Activated T-helper 17 cell treated with anti-CD3 and anti-CD28 coated beads, Interleukin-2, amount 50 U/mL, for 72 hours (primary cell): ENCODE measurements around the gene PYCR2. TPM values are rescaled to one million over a fixed set of nuclear protein-coding genes. Genes with fewer than 3 reads are reported as not detected.
"Not testable (repeated sequence)": the region's sequence is repeated elsewhere in the genome, so short reads cannot be mapped to it uniquely, and the experiment has no call there.

Experiments used
- ATAC-seq: fragments of 150-1000 bp; cut with Tn5 transposase; replicated peaks from 2 replicates; pipeline ENCODE4 v1.10.0; 2021; ENCODE audit warnings: mild to moderate bottlenecking, moderate library complexity
- H3K27ac Mint-ChIP-seq: one replicate; pipeline ENCODE4 v1.8.0; 2022; ENCODE audit warnings: mixed read lengths
- H3K27me3 Mint-ChIP-seq: one replicate; pipeline ENCODE4 v1.8.0; 2022; ENCODE audit warnings: mixed read lengths
- H3K36me3 Mint-ChIP-seq: one replicate; pipeline ENCODE4 v1.8.0; 2022; ENCODE audit warnings: low read depth, mild to moderate bottlenecking, mixed read lengths
- H3K4me1 Mint-ChIP-seq: one replicate; pipeline ENCODE4 v1.8.0; 2022; ENCODE audit warnings: mixed read lengths
- H3K4me3 Mint-ChIP-seq: one replicate; pipeline ENCODE4 v1.8.0; 2022; ENCODE audit warnings: mild to moderate bottlenecking, mixed read lengths
- H3K9me3 Mint-ChIP-seq: one replicate; pipeline ENCODE4 v1.8.0; 2022; ENCODE audit warnings: mixed read lengths
- total RNA-seq, 2 donors: library from RNA; stranded (reverse); gene quantifications; one replicate each; pipeline ENCODE4 v1.2.3, GENCODE V29; 2022

Gene PYCR2
- total RNA-seq, 2 donors from 2014 or later: 63.2 to 105 TPM

DNA sequence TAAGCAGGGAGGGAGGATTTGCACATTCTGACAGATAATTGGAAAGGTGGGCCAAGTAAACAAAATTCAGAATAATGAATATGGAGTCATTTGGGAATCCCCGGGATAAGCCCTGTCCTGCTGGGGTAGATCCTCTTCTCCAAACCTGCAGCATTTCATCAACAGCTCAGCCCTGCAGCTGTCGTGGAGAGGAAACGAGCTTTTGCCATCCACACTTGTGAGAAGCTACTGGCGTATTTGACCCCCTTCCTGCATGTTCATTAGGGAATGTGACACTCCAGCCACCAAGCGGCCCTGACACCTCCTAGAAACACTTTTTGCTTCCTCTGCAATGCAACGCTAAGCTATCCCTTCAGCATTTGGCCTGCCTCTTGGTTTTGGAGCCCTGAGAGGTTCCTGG lies 25.0 kb upstream of the PYCR2 start:
- ATAC-seq: no peak
- no peak overlapping the region for H3K4me3 Mint-ChIP-seq
- H3K36me3 Mint-ChIP-seq: no peaks in the 10 kb centered on the region
- H3K4me1 Mint-ChIP-seq: no peaks in the 10 kb centered on the region
- H3K27me3 Mint-ChIP-seq: peaks cover 18% of the 10 kb centered on the region
- no peak overlapping the region for H3K27ac Mint-ChIP-seq
- no peaks in the 10 kb centered on the region for H3K9me3 Mint-ChIP-seq

DNA sequence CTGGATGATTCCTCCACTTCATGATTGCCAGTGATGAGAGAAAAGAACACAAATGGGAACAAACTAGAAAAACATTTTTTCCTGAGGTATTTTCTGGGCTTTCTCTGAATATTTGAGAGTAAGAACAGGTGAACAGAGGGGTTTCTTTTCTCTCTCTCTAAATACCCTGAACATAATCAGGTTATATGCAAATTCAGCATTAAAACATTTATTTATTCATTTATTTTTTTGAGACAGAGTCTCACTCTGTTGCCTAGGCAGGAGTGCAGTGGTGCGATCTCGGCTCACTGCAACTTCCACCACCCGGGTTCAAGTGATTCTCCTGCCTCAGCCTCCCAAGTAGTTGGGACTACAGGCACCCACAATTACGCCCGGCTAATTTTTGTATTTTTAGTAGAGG lies 22.8 kb upstream of the PYCR2 start:
- no peak overlapping the region for H3K27ac Mint-ChIP-seq
- H3K4me1 Mint-ChIP-seq: no peaks in the 10 kb centered on the region
- no peak overlapping the region for H3K4me3 Mint-ChIP-seq
- peaks cover 18% of the 10 kb centered on the region for H3K27me3 Mint-ChIP-seq
- H3K9me3 Mint-ChIP-seq: no peaks in the 10 kb centered on the region
- H3K36me3 Mint-ChIP-seq: no peaks in the 10 kb centered on the region
- ATAC-seq: no peak

DNA sequence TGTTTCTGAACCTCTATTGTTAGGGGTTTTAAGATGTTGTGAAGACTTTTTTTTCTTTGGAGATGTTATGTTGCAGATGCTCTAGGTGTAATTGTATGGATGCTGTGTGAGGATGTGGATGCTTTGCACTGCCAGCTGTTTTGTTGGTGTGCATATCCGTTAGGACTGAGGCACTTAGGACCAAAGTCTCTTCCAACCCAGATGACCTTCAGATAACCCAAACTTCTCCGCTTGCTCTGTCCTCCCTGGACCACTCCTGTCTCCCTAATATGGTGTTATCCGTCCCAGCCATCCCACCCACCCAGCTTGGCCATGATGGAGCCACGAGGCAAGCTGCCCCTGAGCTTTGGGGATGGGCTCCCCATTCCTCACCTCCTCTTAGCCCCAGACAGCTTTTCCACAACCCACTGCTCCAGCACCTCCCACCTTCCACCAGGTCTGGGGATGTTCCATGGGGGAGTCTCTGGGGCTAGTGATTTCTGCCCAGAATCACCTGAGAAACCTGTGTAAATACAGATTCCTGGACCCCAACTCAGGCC lies 22.1 kb upstream of the PYCR2 start:
- no peak overlapping the region for H3K27ac Mint-ChIP-seq

DNA sequence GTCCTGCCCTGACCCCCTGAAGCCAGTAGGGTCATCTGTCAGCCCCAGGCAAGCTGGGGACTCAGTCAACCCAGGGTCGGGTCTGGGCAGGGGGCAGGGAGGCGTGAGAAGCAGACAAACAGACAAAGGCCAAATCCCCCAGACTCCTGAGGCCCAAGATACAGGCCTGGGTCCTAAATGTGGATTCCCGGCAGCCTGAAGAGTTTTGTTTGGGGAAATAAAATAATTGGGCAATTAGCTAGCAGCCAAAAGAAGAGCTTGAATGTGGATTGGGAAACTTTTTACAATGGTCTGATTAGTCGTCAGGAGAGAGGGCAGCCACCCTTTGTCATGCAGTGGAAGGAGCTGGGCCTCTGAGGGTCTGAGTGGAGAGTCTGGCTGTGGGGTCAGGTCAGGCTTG lies 21.5 kb upstream of the PYCR2 start:
- Mint-ChIP-seq H3K9me3 (no peaks in the 10 kb centered on the region), H3K36me3 (no peaks in the 10 kb centered on the region), H3K27me3 (peaks cover 11% of the 10 kb centered on the region), H3K4me1 (no peaks in the 10 kb centered on the region), H3K27ac (peak overlapping the region; percentile 48), H3K4me3 (no peak overlapping the region)
- ATAC-seq: no peak

More for the DNA sequence above, 22.1 kb upstream of the PYCR2 start:
- Mint-ChIP-seq H3K9me3 (no peaks in the 10 kb centered on the region), H3K4me1 (no peaks in the 10 kb centered on the region), H3K27me3 (peaks cover 16% of the 10 kb centered on the region), H3K36me3 (no peaks in the 10 kb centered on the region), H3K4me3 (no peak overlapping the region)
- no peak for ATAC-seq

DNA sequence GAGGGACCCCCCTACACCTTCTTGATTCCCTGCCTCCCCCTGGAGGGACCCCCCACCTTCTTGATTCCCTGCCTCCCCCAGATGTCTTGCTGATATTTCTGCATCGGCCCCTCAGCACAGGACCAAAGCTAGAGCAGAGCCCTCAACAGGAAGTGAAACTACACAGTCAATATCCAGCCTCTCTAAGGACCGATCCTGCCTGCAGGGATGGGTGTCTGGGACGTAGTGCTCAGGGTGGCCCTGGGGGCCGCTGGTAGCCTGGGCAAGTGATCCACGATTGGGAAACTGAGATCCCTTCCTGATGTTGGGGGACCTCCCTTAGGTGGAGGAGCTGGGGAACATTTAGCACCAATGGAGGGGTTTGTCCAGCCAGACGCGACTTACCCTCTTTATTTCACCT lies 20.9 kb upstream of the PYCR2 start:
- no peaks in the 10 kb centered on the region for H3K4me1 Mint-ChIP-seq
- H3K36me3 Mint-ChIP-seq: no peaks in the 10 kb centered on the region
- H3K27me3 Mint-ChIP-seq: peaks cover 14% of the 10 kb centered on the region
- peak overlapping the region; percentile 48 for H3K27ac Mint-ChIP-seq
- H3K9me3 Mint-ChIP-seq: no peaks in the 10 kb centered on the region
- ATAC-seq: peak; percentile 66
- peak overlapping the region; percentile 12 for H3K4me3 Mint-ChIP-seq

DNA sequence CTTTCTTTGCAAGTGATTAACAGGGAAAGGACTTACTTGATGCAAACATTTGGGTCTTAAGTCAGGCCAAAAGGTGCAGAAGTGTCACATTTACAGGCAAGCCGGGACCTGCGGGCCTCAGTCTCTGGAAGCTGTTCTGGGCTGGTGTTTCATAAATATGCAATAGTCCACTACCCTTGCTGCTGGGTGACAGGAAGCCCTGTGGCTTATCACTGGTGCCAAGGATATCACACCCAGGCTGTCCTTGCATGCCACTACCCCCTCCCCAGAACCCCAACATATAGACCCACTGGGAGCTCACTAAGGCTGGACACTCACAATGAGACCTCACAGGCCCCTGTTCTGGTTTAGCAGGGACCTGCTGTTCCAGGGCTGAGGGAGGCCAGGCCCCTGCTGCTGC lies 20.3 kb upstream of the PYCR2 start:
- Mint-ChIP-seq H3K27ac (peak overlapping the region; percentile 48), H3K27me3 (peaks cover 14% of the 10 kb centered on the region), H3K36me3 (no peaks in the 10 kb centered on the region), H3K9me3 (no peaks in the 10 kb centered on the region), H3K4me1 (no peaks in the 10 kb centered on the region), H3K4me3 (peak overlapping the region; percentile 12)
- ATAC-seq: no peak

DNA sequence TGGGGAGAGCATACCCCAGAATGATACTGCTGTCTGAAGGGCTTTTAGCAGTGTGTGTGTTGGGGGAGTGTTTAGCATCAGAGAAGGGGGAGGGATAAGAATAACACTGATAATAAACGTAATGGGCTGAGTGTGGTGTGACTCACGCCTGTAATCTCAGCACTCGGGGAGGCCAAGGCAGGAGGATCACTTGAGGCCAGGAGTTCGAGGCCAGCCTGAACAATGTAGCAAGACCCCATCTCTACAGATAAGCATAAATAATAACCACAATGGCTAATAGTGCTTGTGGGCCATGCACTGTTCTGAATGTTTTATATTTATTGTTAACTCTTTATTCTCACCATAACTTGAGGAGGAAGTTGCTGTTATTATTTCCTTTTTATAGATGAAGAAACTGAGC lies 19.5 kb upstream of the PYCR2 start:
- H3K27me3 Mint-ChIP-seq: peaks cover 11% of the 10 kb centered on the region
- no peaks in the 10 kb centered on the region for H3K9me3 Mint-ChIP-seq
- H3K36me3 Mint-ChIP-seq: no peaks in the 10 kb centered on the region
- no peak for ATAC-seq
- H3K27ac Mint-ChIP-seq: no peak overlapping the region
- no peaks in the 10 kb centered on the region for H3K4me1 Mint-ChIP-seq
- H3K4me3 Mint-ChIP-seq: no peak overlapping the region

DNA sequence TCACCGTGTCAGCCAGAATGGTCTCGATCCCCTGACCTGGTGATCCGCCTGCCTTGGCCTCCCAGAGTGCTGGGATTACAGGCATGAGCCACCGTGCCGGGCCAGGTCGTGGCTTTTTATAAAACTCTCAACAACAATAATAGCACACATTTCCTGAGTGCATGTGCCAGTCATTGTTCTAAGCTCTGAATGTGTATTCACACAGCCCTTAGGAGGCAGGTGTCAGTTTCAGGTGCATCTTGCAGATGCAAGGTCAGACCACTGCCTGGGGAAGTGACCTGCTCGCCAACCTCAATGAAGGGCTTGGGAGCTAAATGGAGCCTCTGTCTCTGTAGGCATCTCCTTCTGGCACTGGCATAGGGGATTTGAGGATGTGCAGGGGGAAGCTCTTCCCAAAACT lies 18.5 kb upstream of the PYCR2 start:
- Mint-ChIP-seq H3K4me1 (no peaks in the 10 kb centered on the region), H3K27ac (no peak overlapping the region), H3K4me3 (no peak overlapping the region), H3K27me3 (peaks cover 7% of the 10 kb centered on the region), H3K9me3 (no peaks in the 10 kb centered on the region), H3K36me3 (no peaks in the 10 kb centered on the region)
- ATAC-seq: no peak

DNA sequence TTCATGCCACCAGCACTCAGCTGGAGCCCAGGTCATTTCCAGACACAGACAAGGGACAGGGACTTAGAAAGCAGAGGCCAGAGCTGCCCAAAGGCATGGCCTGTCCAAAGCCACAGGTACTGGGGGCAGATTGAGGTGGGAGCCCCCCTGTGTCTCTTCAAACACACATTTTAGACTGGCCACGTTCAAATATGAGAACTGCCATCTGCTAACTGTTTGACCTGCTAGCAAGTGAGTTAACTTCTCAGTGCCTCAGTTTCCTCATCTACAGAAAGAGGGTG lies 17.8 kb upstream of the PYCR2 start:
- ATAC-seq: no peak
- H3K4me1 Mint-ChIP-seq: no peaks in the 10 kb centered on the region
- H3K36me3 Mint-ChIP-seq: no peaks in the 10 kb centered on the region
- no peaks in the 10 kb centered on the region for H3K9me3 Mint-ChIP-seq
- no peak overlapping the region for H3K4me3 Mint-ChIP-seq
- peaks cover 4% of the 10 kb centered on the region for H3K27me3 Mint-ChIP-seq
- H3K27ac Mint-ChIP-seq: no peak overlapping the region

DNA sequence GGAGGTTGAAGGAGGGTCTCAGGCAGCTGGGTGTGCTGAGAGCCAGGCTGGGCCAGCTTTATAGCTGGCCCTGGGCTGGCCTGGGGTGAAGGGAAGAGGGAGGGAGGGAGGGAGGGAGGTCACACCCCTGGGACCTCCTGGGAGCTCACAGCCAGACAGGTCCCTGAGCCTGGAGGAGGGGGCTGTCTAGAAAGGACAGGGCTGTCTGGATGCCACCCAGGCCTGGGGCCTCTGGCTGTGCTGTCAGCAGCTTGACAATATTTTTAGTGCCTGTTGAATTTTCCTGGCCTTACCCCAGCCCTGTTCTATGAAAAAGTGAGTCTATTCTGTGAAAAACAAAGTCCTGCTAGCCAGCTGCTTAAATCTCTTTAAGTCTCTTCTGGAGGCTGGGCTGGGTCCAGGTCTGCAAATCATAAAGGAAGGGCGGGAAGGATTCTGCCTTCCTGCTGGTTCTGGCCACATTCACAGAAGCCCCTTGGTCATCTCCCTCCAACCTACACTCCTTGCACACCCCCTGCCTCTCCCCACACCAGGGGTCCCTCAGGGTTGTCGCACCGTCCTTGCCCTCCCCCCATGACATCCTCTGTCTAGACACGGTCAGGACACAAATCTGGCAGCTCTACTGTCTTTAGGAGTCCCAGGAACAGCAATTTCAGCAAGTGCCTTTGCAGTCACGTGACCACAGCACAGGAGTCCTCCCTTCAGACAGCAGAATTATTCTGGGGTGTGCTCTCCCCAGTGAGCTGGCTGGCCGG lies 17.3 kb upstream of the PYCR2 start, which contains the start of gene LEFTY2:
LEFTY2 (minus strand) TSS at position 34 of the 755 bp plus-strand sequence. CDS start 80 bp downstream, outside the sequence.
- no peaks in the 10 kb centered on the region for H3K9me3 Mint-ChIP-seq
- peaks cover 4% of the 10 kb centered on the region for H3K27me3 Mint-ChIP-seq
- H3K36me3 Mint-ChIP-seq: no peaks in the 10 kb centered on the region
- H3K4me1 Mint-ChIP-seq: no peaks in the 10 kb centered on the region
- no peak within 1 kb of the TSS for H3K27ac Mint-ChIP-seq
- no peak within 1 kb of the TSS for H3K4me3 Mint-ChIP-seq
- no peak for ATAC-seq

DNA sequence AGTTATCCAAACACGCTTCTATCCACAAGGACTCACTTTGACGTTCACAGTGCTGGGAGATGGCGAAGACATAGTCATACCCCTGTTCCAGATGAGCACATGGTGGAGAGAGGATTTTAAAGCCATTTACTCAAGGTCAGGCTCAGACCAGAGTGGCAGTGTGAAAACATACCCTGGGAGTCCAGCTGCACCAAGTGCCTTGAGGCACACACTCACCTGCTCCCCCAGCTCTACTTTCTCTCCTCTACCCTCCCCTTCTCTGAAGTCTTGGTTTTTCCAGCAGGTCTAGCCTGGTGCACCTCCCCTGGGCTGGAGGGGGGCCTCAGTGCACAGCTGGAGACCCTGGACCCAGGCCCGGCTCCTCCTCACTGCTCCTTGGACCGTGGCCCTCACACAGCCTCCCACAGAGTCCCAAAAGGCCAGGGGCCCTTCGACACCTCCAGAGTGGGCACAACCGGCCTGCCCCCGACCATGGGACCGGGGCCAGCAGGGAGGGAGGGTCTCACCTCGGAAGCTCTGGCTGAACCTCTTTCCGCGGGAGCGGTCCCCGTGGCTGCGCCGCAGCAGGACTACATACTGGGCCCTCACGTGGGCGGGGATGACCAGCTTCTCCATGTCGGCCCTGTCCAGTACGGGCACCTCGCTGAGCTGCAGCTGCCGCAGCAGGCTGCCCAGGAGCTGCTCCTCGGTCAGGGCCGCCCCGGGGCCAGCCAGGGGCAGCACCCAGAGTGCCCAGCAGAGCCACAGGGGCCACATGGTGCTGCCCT lies 16.5 kb upstream of the PYCR2 start:
- H3K27me3 Mint-ChIP-seq: peaks cover 4% of the 10 kb centered on the region
- no peak overlapping the region for H3K4me3 Mint-ChIP-seq
- H3K27ac Mint-ChIP-seq: no peak overlapping the region
- H3K4me1 Mint-ChIP-seq: no peaks in the 10 kb centered on the region
- H3K9me3 Mint-ChIP-seq: no peaks in the 10 kb centered on the region
- no peak for ATAC-seq
- H3K36me3 Mint-ChIP-seq: no peaks in the 10 kb centered on the region

DNA sequence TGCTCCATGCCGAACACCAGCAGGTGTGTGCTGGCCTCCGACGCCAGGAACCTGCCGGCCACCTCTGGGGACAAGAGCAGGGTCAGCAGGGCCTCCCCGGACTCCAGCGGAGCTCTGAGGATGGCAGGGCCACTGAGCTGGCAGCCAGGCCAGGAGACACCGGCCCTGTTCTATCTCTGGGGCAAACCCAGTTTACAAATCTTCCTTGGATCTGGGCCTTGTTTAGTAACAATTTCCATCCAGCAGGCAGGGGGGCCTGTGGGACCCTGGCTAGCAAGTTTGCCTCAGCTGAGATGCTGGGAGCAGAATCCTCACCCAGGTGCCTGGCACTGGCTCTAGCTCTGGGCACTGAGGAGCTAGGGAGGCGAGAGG lies 15.9 kb upstream of the PYCR2 start:
- not testable (repeated sequence) for H3K36me3 Mint-ChIP-seq, ATAC-seq, H3K27me3 Mint-ChIP-seq, H3K4me1 Mint-ChIP-seq, H3K9me3 Mint-ChIP-seq, H3K27ac Mint-ChIP-seq, H3K4me3 Mint-ChIP-seq

DNA sequence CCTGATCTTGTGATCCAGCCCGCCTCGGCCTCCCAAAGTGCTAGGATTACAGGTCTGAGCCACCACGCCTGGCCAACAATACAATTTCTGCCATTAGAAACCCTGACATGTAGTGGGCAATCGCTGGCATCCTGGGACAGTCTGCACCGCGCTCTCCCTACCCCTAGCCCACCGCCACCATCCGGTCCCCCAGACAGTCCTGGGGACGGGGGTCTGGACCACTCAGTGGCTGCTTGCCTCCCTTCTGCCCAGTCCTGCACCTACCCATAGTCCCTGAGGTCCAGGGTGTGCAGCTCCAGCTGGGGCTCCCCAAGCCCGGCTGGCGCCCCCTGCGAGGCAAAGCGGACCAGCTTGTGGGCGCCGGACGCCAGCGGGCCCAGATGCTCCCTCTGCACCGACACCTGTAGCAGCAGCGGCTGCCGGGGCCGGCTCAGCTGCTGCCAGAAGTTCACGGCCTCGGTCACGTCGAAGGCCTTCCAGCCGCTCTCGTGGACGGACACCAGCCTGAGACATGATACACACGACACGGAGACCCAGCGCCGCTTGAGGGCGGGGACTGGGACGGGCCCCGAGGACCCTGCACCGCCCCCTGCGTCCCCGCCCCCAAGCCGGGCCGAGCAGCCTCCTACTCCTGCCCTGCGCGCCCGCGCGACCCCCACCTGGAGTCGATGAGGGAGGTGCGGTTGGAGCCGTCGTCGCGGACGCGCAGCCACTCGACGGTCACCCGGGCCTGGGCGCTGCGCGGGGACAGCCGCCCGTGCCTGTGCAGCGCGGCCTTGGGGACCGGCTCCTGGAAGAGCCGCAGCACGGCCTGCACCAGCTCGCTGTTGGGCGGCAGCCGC lies 15.3 kb upstream of the PYCR2 start:
- not testable (repeated sequence) for H3K4me3 Mint-ChIP-seq, ATAC-seq, H3K36me3 Mint-ChIP-seq

DNA sequence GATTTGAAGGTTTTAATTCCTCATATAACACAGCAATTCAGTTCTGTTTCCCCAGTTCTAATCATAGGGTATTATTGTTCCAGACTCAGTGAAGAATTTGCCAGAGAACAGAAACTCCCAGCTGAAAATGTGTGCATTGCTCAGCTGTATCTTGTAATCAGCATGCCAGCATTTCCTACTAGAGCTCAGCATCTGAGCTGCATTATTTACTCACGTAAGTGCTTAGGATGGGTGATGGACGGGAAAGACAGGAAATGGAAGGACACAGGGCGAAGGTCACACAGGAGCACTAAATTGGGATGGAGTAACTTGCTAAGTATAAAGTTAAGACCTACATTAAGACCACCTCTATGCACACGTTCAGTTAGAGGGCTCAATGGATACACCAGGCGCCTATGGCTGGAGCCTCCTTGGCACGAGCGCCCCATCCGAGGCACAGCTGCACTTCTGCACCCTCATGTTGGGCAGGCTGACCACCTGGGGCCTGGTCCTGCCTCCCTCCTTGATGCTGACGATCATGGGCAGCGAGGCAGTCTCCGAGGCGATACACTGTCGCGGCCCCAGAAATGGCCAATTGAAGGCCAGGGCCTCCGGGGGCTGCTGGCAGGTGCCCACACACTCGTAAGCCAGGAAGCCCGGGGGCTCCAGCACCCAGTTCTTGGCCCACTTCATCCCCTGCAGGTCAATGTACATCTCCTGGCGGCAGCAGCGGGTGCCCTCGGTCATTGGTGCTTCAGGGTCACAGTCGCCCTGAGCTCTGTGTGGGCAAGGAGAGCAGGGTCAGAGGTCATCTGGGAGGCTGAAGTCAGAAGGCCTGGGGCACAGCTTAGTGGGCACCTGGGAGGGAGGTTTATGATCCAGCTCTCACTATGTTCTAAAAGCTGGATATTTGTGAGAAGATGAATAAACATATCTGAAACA lies 13.3 kb upstream of the PYCR2 start:
- Mint-ChIP-seq H3K27me3 (peaks cover 4% of the 10 kb centered on the region), H3K4me1 (no peaks in the 10 kb centered on the region), H3K36me3 (no peaks in the 10 kb centered on the region), H3K4me3 (no peak overlapping the region), H3K9me3 (no peaks in the 10 kb centered on the region), H3K27ac (no peak overlapping the region)
- no peak for ATAC-seq

More for the DNA sequence above, 15.3 kb upstream of the PYCR2 start:
- H3K27ac Mint-ChIP-seq, H3K9me3 Mint-ChIP-seq, H3K27me3 Mint-ChIP-seq, H3K4me1 Mint-ChIP-seq: not testable (repeated sequence)
